Mucosa of rectum (tissue), 2 donors: ENCODE results near the gene TRIM28.

Source experiments
- H3K27ac ChIP-seq, 2 donors: one replicate each; pipeline ENCODE4 v1.7.0; 2013; ENCODE audit warnings: inconsistent platforms in 2 of 2, low read depth in 2 of 2, low read length in 2 of 2
- H3K27me3 ChIP-seq, 2 donors: one replicate each; pipeline ENCODE4 v1.7.0; 2013; ENCODE audit warnings: low read length in 2 of 2; ENCODE audit not compliant: control insufficient read depth in 2 of 2, insufficient read depth in 2 of 2
- H3K36me3 ChIP-seq, 2 donors: one replicate each; pipeline ENCODE4 v1.7.0; 2013; ENCODE audit warnings: low read length in 2 of 2; ENCODE audit not compliant: control insufficient read depth in 2 of 2, insufficient read depth in 2 of 2
- H3K4me1 ChIP-seq, 2 donors: one replicate each; pipeline ENCODE4 v1.7.0; 2013; ENCODE audit warnings: low read length in 2 of 2, mild to moderate bottlenecking in 1 of 2; ENCODE audit not compliant: control insufficient read depth in 2 of 2, insufficient read depth in 2 of 2
- H3K4me3 ChIP-seq, 2 donors: one replicate each; pipeline ENCODE4 v1.7.0; 2013; ENCODE audit warnings: low read length in 2 of 2
- H3K9ac ChIP-seq, 2 donors: one replicate each; pipeline ENCODE4 v1.7.0; 2013; ENCODE audit warnings: low read length in 2 of 2, low read depth in 1 of 2, mild to moderate bottlenecking in 1 of 2
- H3K9me3 ChIP-seq, 2 donors: one replicate each; pipeline ENCODE4 v1.7.0; 2013; ENCODE audit warnings: low read length in 2 of 2; ENCODE audit not compliant: control insufficient read depth in 2 of 2
- donor health status: healthy.
- donor health status: Normal muscosa, but diverticular disease.

The TRIM28 gene

DNA sequence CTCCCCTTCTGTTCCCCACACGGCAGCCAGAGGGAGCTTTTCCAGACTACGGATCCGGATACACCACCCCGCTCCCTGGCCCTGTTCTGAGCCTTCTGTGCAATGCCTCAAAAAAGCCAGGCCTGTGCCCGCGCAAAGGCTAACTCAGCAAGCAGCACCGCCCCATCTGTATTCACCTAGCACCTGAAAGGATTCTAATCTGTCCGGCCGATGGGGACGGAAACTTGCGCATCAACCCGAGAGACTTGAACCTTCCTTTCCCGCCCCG is 24.8 kb upstream of the TRIM28 start:
- Histone ChIP-seq H3K9ac (peak overlapping the region; percentile 87 to 90), H3K27me3 (no peaks in the 10 kb centered on the region), H3K36me3 (peaks cover 11 to 13% of the 10 kb centered on the region in 2 donors), H3K9me3 (no peaks in the 10 kb centered on the region), H3K4me1 (peaks cover 29 to 30% of the 10 kb centered on the region in 2 donors), H3K4me3 (peak overlapping the region; percentile 90 to 94), H3K27ac (peak overlapping the region; percentile 98)

DNA sequence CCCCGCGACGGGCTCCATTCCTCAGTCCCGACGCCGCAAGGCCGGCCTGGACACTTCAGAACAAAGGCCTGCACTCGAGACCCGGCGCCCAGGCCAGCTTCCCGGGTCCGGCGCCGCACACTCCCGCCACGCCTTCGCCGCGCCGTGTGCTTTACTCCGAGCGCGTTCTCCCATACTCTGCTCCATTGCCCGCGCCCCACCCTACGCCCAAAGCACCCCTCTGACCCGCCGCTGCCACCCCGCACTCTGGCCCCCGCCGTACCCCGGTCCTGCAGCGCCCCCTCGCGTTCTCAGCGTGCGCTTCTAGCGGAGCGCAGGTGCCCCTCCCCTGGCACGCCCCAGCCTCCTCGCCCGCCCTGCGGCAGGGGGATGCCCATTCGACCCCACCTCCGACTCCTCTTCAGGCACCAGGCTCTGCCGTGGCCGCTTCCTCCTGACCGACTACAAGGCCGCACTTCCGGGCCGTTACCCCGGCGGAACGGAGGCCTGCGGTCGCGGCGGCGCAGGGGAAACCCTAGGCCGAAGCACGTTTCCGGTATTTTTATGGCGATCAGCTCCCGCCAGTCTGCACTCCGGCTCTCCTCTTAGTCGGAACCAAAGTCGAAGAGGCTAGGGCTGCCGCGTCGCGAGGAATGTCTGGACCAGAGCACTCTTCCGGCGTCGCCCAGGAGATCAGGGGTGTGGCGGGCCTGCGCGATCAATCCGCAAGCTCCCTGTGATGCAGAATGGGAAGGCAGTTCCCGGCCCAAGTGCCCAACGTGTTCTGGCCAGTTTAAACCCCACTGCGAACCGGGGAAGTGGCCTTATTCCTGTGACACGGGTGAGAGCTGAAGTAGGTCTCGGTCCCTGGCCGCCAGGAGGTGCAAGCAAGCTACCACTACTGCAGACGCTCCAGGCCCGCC is 24.3 kb upstream of the TRIM28 start, which contains the start of gene ZBTB45:
Gene ZBTB45 (minus strand): TSS at position 456 of the 902 bp plus-strand sequence. CDS start 2,137 bp downstream, outside the sequence.
- H3K4me1 ChIP-seq = peaks cover 25 to 27% of the 10 kb centered on the region in 2 donors
- peak within 1 kb of the TSS; percentile 98 for H3K27ac ChIP-seq
- H3K27me3 ChIP-seq = no peaks in the 10 kb centered on the region

DNA sequence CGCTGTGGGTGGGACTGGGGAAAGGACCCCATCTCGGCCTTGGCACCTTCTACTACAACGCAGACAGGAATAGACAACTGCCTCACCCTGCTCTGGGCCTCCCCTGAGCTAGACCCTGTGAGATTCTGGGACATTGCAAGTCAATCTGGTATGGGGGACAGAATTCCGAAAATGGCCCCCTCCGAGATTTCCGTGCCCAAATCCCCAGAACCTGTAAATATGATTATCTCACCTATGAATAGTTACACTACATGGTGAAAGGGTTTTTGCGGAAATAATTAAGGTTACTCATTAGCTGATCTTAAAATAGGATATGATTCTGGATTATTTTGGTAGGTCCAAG is 23.6 kb upstream of the TRIM28 start:
- H3K4me1 ChIP-seq = peaks cover 24 to 25% of the 10 kb centered on the region in 2 donors
- H3K4me3 ChIP-seq = peak overlapping the region; percentile 90 to 94
- H3K27ac ChIP-seq = peak overlapping the region; percentile 98
- H3K36me3 ChIP-seq = peaks cover 11 to 13% of the 10 kb centered on the region in 2 donors
- H3K9ac ChIP-seq = peak overlapping the region; percentile 87 to 90
- no peaks in the 10 kb centered on the region for H3K27me3 ChIP-seq
- no peaks in the 10 kb centered on the region for H3K9me3 ChIP-seq

More for the DNA sequence above, 24.3 kb upstream of the TRIM28 start, which contains the start of gene ZBTB45:
- Histone ChIP-seq H3K4me3 (peak within 1 kb of the TSS; percentile 90 to 94), H3K9me3 (no peaks in the 10 kb centered on the region), H3K9ac (peak within 1 kb of the TSS; percentile 87 to 90), H3K36me3 (peaks cover 11 to 13% of the 10 kb centered on the region in 2 donors)

- Histone ChIP-seq H3K4me3 (no peak overlapping the region), H3K27ac (peak overlapping the region in 1 of 2 donors; percentile 32), H3K36me3 (peaks cover 4 to 9% of the 10 kb centered on the region in 2 donors), H3K27me3 (no peaks in the 10 kb centered on the region), H3K4me1 (peaks cover 24 to 25% of the 10 kb centered on the region in 2 donors), H3K9me3 (no peaks in the 10 kb centered on the region), H3K9ac (peak overlapping the region in 1 of 2 donors; percentile 0)
These were observed 22.2 kb upstream of the TRIM28 start for GRCh38 chr19:58521651-58522050.

GRCh38 chr19:58522709-58523108 is 21.2 kb upstream of the TRIM28 start:
- H3K27ac ChIP-seq = no peak overlapping the region

GRCh38 chr19:58529405-58529804 is 14.5 kb upstream of the TRIM28 start:
- Histone ChIP-seq H3K27me3 (no peaks in the 10 kb centered on the region), H3K9ac (no peak overlapping the region), H3K9me3 (no peaks in the 10 kb centered on the region), H3K4me1 (no peaks in the 10 kb centered on the region), H3K27ac (no peak overlapping the region), H3K4me3 (no peak overlapping the region), H3K36me3 (no peaks in the 10 kb centered on the region)

More at GRCh38 chr19:58522709-58523108, 21.2 kb upstream of the TRIM28 start:
- Histone ChIP-seq H3K4me1 (peaks cover 19 to 21% of the 10 kb centered on the region in 2 donors), H3K27me3 (no peaks in the 10 kb centered on the region), H3K9me3 (no peaks in the 10 kb centered on the region), H3K4me3 (no peak overlapping the region), H3K9ac (no peak overlapping the region), H3K36me3 (peaks cover 0 to under 1% of the 10 kb centered on the region in 2 donors)

GRCh38 chr19:58531034-58531840 is 12.6 kb upstream of the TRIM28 start:
- H3K36me3 ChIP-seq = no peaks in the 10 kb centered on the region
- no peaks in the 10 kb centered on the region for H3K27me3 ChIP-seq
- H3K27ac ChIP-seq = no peak overlapping the region
- H3K4me1 ChIP-seq = no peaks in the 10 kb centered on the region
- H3K9me3 ChIP-seq = no peaks in the 10 kb centered on the region
- no peak overlapping the region for H3K9ac ChIP-seq
- no peak overlapping the region for H3K4me3 ChIP-seq

DNA sequence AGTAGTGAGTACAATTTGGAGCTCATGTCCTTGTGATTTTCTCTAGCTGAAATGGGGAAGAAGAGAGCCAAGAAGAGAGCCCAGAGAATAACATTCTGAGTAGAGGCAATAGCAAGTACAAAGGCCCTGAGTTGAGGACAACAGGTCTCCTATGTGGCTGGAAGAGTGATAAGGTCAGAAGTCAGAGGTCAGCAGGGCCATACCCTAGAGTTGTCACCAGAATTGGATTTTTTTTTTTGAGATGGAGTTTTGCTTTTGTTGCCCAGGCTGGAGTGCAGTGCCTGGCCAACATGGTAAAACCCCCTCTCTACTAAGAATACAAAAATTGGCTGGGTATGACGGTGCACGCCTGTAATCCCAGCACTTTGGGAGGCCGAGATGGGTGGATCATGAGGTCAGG is 8.0 kb upstream of the TRIM28 start:
- Histone ChIP-seq H3K27me3 (peaks cover 6 to 7% of the 10 kb centered on the region in 2 donors), H3K9ac (no peak overlapping the region), H3K4me1 (peaks cover 0 to 5% of the 10 kb centered on the region in 2 donors), H3K36me3 (no peaks in the 10 kb centered on the region), H3K9me3 (no peaks in the 10 kb centered on the region), H3K4me3 (no peak overlapping the region), H3K27ac (no peak overlapping the region)

GRCh38 chr19:58536852-58537798 is 6.7 kb upstream of the TRIM28 start:
- Histone ChIP-seq H3K36me3 (no peaks in the 10 kb centered on the region), H3K27me3 (peaks cover 6 to 7% of the 10 kb centered on the region in 2 donors), H3K9me3 (no peaks in the 10 kb centered on the region), H3K27ac (no peak overlapping the region), H3K9ac (no peak overlapping the region), H3K4me1 (peaks cover 0 to 5% of the 10 kb centered on the region in 2 donors), H3K4me3 (no peak overlapping the region)
